ENCODE measurements around the gene FAM184B.

The FAM184B gene

GRCh38 chr4:17619416-17620105 lies 161.9 kb downstream of the FAM184B start:
- POLR2A ChIA-PET: no interaction called here
- DNase-seq (ENCODE audit: extremely low spot score): no peak
- no peak for TF ChIP-seq ARNT (IDR thresholded peaks at IDR 0.05)
- TF ChIP-seq LEF1 (IDR thresholded peaks at IDR 0.05; ENCODE audit: borderline replicate concordance): no peak
- no peak for TF ChIP-seq CTBP1 (IDR thresholded peaks at IDR 0.05; ENCODE audit: borderline replicate concordance)
- TF ChIP-seq, protein P1, sequence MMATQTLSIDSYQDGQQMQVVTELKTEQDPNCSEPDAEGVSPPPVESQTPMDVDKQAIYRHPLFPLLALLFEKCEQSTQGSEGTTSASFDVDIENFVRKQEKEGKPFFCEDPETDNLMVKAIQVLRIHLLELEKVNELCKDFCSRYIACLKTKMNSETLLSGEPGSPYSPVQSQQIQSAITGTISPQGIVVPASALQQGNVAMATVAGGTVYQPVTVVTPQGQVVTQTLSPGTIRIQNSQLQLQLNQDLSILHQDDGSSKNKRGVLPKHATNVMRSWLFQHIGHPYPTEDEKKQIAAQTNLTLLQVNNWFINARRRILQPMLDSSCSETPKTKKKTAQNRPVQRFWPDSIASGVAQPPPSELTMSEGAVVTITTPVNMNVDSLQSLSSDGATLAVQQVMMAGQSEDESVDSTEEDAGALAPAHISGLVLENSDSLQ (IDR thresholded peaks at IDR 0.05): no peak
- no peak for TF ChIP-seq TARDBP (IDR thresholded peaks at IDR 0.05)
- TF ChIP-seq BHLHE40 (IDR thresholded peaks at IDR 0.05; ENCODE audit: borderline replicate concordance): no peak
- no peak for TF ChIP-seq ZNF384 (IDR thresholded peaks at IDR 0.05)

GRCh38 chr4:17618926-17619325 lies 162.5 kb downstream of the FAM184B start:
- ChIA-PET CTCF (no interaction called here), POLR2A (no interaction called here)

More at GRCh38 chr4:17619416-17620105, 161.9 kb downstream of the FAM184B start:
- CTCF ChIA-PET: interaction anchor here (0.7 kb wide), 1 partner anchor 11 kb away, joined by 5 read pairs; no protein-coding TSS in a partner anchor

GRCh38 chr4:17616283-17616682 lies 165.1 kb downstream of the FAM184B start:
- CTCF ChIA-PET: no interaction called here
- no peak for DNase-seq (ENCODE audit: extremely low spot score)
- TF ChIP-seq, protein P1 (IDR thresholded peaks at IDR 0.05): no peak
- TF ChIP-seq LEF1 (IDR thresholded peaks at IDR 0.05; ENCODE audit: borderline replicate concordance) (no peak), HDGF (IDR thresholded peaks at IDR 0.05; ENCODE audit: borderline replicate concordance) (no peak), ARNT (IDR thresholded peaks at IDR 0.05) (no peak), NFRKB (IDR thresholded peaks at IDR 0.05) (no peak), SUZ12 (IDR thresholded peaks at IDR 0.05) (no peak), L3MBTL2 (conservative IDR thresholded peaks at IDR 0.05) (no peak)
- POLR2A ChIA-PET: no interaction called here

More at GRCh38 chr4:17618926-17619325, 162.5 kb downstream of the FAM184B start:
- DNase-seq (ENCODE audit: extremely low spot score): no peak
- TF ChIP-seq NFRKB (IDR thresholded peaks at IDR 0.05): no peak
- no peak for TF ChIP-seq L3MBTL2 (conservative IDR thresholded peaks at IDR 0.05)
- no peak for TF ChIP-seq BHLHE40 (IDR thresholded peaks at IDR 0.05; ENCODE audit: borderline replicate concordance)
- no peak for TF ChIP-seq ARNT (IDR thresholded peaks at IDR 0.05)

DNA sequence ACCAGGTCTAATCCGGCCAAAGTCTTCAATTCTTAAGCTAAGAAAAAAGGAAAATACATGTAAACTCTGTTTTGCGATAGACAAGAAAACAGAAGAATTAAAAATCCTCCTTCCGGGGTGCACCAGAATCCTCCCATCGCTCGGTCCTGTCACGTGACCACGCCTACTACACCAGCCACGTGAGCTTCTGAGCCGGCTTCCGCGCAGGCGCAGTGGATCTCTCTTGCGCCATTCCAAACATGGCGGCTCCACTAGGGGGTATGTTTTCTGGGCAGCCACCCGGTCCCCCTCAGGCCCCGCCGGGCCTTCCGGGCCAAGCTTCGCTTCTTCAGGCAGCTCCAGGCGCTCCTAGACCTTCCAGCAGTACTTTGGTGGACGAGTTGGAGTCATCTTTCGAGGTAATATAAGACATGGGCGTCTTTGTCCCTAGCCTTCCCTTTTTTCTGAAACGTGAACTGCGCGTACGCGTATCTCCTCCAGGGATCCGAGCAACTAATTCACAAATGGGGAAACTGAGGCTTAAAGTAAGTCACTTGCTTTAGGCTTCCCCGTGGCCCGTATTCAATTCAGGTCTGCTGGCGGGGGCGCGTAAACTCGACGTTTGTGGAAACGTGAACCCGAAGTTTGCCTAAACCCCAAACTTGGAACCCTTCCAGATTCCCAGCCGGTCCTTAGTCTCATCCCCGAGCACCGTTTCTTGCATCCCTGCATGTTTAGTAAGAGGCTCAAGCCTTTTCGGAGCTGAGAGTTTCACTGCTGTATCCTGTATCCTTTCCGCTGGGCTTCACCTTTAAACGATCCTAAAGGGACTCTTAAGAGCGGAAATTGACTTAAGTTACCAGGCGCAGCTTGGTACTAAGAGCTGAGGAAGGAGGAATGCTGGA lies 166.8 kb downstream of the FAM184B start, which contains the start of gene MED28:
TSS of gene MED28 (plus strand) at position 226 of the 884 bp plus-strand sequence. CDS start at position 240, 14 bp downstream.
- TF ChIP-seq, protein P1 (IDR thresholded peaks at IDR 0.05): no peak
- TF ChIP-seq ELF4 (IDR thresholded peaks at IDR 0.05): peak; percentile 76
- no peak for TF ChIP-seq FOXA1 (IDR thresholded peaks at IDR 0.05)
- TF ChIP-seq SP1 (IDR thresholded peaks at IDR 0.05): no peak
- TF ChIP-seq FOXK2 (IDR thresholded peaks at IDR 0.05): no peak
- peak; percentile 99 for DNase-seq (ENCODE audit: extremely low spot score)
- ChIA-PET POLR2A (interaction anchor here (0.7 to 1.6 kb wide), 9 partner anchors 9 to 224 kb away, joined by 3 to 8 read pairs (median 3); partner anchors contain the start of genes DCAF16, LAP3 and NCAPG), CTCF (interaction anchor here (0.7 kb wide), 1 partner anchor 19 kb away, joined by 3 read pairs; no protein-coding TSS in a partner anchor)

GRCh38 chr4:17613761-17614415 lies 167.5 kb downstream of the FAM184B start:
- peak; percentile 47 for DNase-seq (ENCODE audit: extremely low spot score)
- ChIA-PET CTCF (no interaction called here), POLR2A (interaction anchor here (0.7 to 1.6 kb wide), 9 partner anchors 8 to 225 kb away, joined by 3 to 8 read pairs (median 3); partner anchors contain the start of genes DCAF16, LAP3 and NCAPG)
- TF ChIP-seq TARDBP (IDR thresholded peaks at IDR 0.05): no peak
- peak; percentile 84 for TF ChIP-seq ZNF384 (IDR thresholded peaks at IDR 0.05)

GRCh38 chr4:17605236-17605635 lies 176.2 kb downstream of the FAM184B start:
- CTCF ChIA-PET: no interaction called here
- TF ChIP-seq FOXK2 (IDR thresholded peaks at IDR 0.05) (no peak), SUZ12 (IDR thresholded peaks at IDR 0.05) (no peak), L3MBTL2 (conservative IDR thresholded peaks at IDR 0.05) (no peak), TARDBP (IDR thresholded peaks at IDR 0.05) (no peak), LEF1 (IDR thresholded peaks at IDR 0.05; ENCODE audit: borderline replicate concordance) (no peak), CTBP1 (IDR thresholded peaks at IDR 0.05; ENCODE audit: borderline replicate concordance) (no peak), SP1 (IDR thresholded peaks at IDR 0.05) (no peak), HDGF (IDR thresholded peaks at IDR 0.05; ENCODE audit: borderline replicate concordance) (no peak), FOXM1 (IDR thresholded peaks at IDR 0.05; ENCODE audit: borderline replicate concordance) (no peak), FOXA1 (IDR thresholded peaks at IDR 0.05) (no peak), ARNT (IDR thresholded peaks at IDR 0.05) (no peak), NFRKB (IDR thresholded peaks at IDR 0.05) (no peak), BHLHE40 (IDR thresholded peaks at IDR 0.05; ENCODE audit: borderline replicate concordance) (no peak), ELF4 (IDR thresholded peaks at IDR 0.05) (no peak), ZNF384 (IDR thresholded peaks at IDR 0.05) (no peak)
- TF ChIP-seq, protein P1 (IDR thresholded peaks at IDR 0.05): no peak
- POLR2A ChIA-PET: interaction anchor here (1.1 kb wide), 1 partner anchor 9 kb away, joined by 5 read pairs; the partner anchor contains the start of gene MED28
- no peak for DNase-seq (ENCODE audit: extremely low spot score)

Measured in HEK293T (cell line).